IMR-90 (cell line): ENCODE results near the gene SYCE3. TPM values are rescaled to one million over a fixed set of nuclear protein-coding genes. Genes with fewer than 3 reads are reported as not detected.

Source experiments
- ATAC-seq: fragments of 200-7000 bp; cut with Tn5 transposase; 2 replicates; pipeline ENCODE4 v1.9.1; 2020; ENCODE audit warnings: low read depth, mild to moderate bottlenecking, moderate library complexity
- BruUV-seq: library from RNA; stranded (reverse); fragments of 400-500 nt; replicated peaks from 2 replicates; lab custom pipeline; 2021; lab: Mats Ljungman, UMichigan
- CTCF ChIA-PET: fragments of 300-600 bp; formaldehyde crosslinking; extraction: SDS; loops from one replicate; lab custom pipeline; 2021; ENCODE audit warnings: antibody characterized with exemption; lab: Yijun Ruan, JAX
- POLR2A ChIA-PET: fragments of 300-600 bp; sonication (Branson Sonifier 250); formaldehyde crosslinking; loops from one replicate; lab custom pipeline; 2022; ENCODE audit warnings: antibody characterized with exemption; ENCODE audit not compliant: unreplicated experiment; lab: Charles Lee
- DNase-seq: peaks from one replicate; pipeline ENCODE4 v3.0.0; 2013
- H2AFZ ChIP-seq: replicated peaks from 2 replicates; pipeline ENCODE3; 2013; ENCODE audit warnings: low read length, mild to moderate bottlenecking; ENCODE audit not compliant: poor library complexity
- H2AK5ac ChIP-seq: 2 replicates; pipeline ENCODE4 v1.6.1; 2013; ENCODE audit warnings: low read depth, low read length, inconsistent platforms
- H2AK9ac ChIP-seq: replicated peaks from 2 replicates; pipeline ENCODE3; 2013; ENCODE audit warnings: mild to moderate bottlenecking, low read depth, low read length, moderate library complexity; ENCODE audit not compliant: poor library complexity
- H2BK120ac ChIP-seq: 2 replicates; pipeline ENCODE4 v1.6.1; 2013; ENCODE audit warnings: low read depth, low read length, inconsistent platforms
- H2BK15ac ChIP-seq: 3 replicates; pipeline ENCODE4 v1.6.1; 2013; ENCODE audit warnings: low read depth, low read length, inconsistent platforms
- H2BK20ac ChIP-seq: 2 replicates; pipeline ENCODE4 v1.6.1; 2013; ENCODE audit warnings: low read depth, mild to moderate bottlenecking, inconsistent platforms, low read length, moderate library complexity
- H2BK5ac ChIP-seq: 2 replicates; pipeline ENCODE4 v1.6.1; 2013; ENCODE audit warnings: mild to moderate bottlenecking, low read depth, low read length, inconsistent platforms; ENCODE audit not compliant: poor library complexity, severe bottlenecking
- H3K14ac ChIP-seq: replicated peaks from 2 replicates; pipeline ENCODE4 v1.6.1; 2013; ENCODE audit warnings: low read depth, low read length, inconsistent platforms
- H3K18ac ChIP-seq: 2 replicates; pipeline ENCODE4 v1.6.1; 2013; ENCODE audit warnings: low read depth, low read length, control low read depth
- H3K23ac ChIP-seq: 2 replicates; pipeline ENCODE4 v1.6.1; 2013; ENCODE audit warnings: low read depth, low read length, inconsistent platforms
- H3K27ac ChIP-seq: 2 replicates; pipeline ENCODE4 v1.5.1; 2013; ENCODE audit warnings: mild to moderate bottlenecking, control low read depth, low read length; ENCODE audit not compliant: insufficient read depth
- H3K27me3 ChIP-seq: 2 replicates; pipeline ENCODE4 v1.6.1; 2013; ENCODE audit warnings: low read length; ENCODE audit not compliant: control insufficient read depth, insufficient read depth
- H3K36me3 ChIP-seq: 2 replicates; pipeline ENCODE4 v1.6.1; 2013; ENCODE audit warnings: low read length, mixed read lengths; ENCODE audit not compliant: control insufficient read depth, insufficient read depth
- H3K4ac ChIP-seq: 2 replicates; pipeline ENCODE4 v1.6.1; 2013; ENCODE audit warnings: low read depth, low read length, inconsistent platforms
- H3K4me1 ChIP-seq: 2 replicates; pipeline ENCODE4 v1.6.1; 2013; ENCODE audit warnings: low read length, mixed read lengths; ENCODE audit not compliant: control insufficient read depth, insufficient read depth
- H3K4me2 ChIP-seq: 2 replicates; pipeline ENCODE4 v1.6.1; 2013; ENCODE audit warnings: low read depth, mild to moderate bottlenecking, control low read depth, low read length, moderate library complexity
- H3K4me3 ChIP-seq: 2 replicates; pipeline ENCODE4 v1.5.1; 2013; ENCODE audit warnings: low read depth, mild to moderate bottlenecking, control low read depth, low read length, moderate library complexity; ENCODE audit not compliant: insufficient read depth
- H3K56ac ChIP-seq: 2 replicates; pipeline ENCODE4 v1.6.1; 2013; ENCODE audit warnings: low read length, inconsistent platforms; ENCODE audit not compliant: insufficient read depth; ENCODE audit errors: extremely low read depth
- H3K79me1 ChIP-seq, 2 experiments: 2 replicates each; pipeline ENCODE4 v1.6.1; 2013; ENCODE audit warnings: low read length in 2 of 2, inconsistent platforms in 1 of 2, low read depth in 1 of 2
- H3K9ac ChIP-seq: 2 replicates; pipeline ENCODE4 v1.6.1; 2013; ENCODE audit warnings: low read depth, low read length, control low read depth
- H3K9me1 ChIP-seq: 2 replicates; pipeline ENCODE4 v1.6.1; 2013; ENCODE audit warnings: low read length, inconsistent platforms; ENCODE audit not compliant: insufficient read depth
- H3K9me3 ChIP-seq: 2 replicates; pipeline ENCODE4 v1.6.1; 2013; ENCODE audit warnings: low read length; ENCODE audit not compliant: control insufficient read depth, insufficient read depth
- H4K20me1 ChIP-seq: 2 replicates; pipeline ENCODE4 v1.6.1; 2013; ENCODE audit warnings: low read length, inconsistent platforms; ENCODE audit not compliant: insufficient read depth
- H4K5ac ChIP-seq: 2 replicates; pipeline ENCODE4 v1.6.1; 2013; ENCODE audit warnings: mild to moderate bottlenecking, low read depth, low read length, control low read depth
- H4K8ac ChIP-seq, 2 experiments: 2 replicates each; pipeline ENCODE4 v1.6.1; 2013; ENCODE audit warnings: low read depth in 2 of 2, low read length in 2 of 2, control low read depth in 1 of 2, inconsistent platforms in 1 of 2
- H4K91ac ChIP-seq: 2 replicates; pipeline ENCODE4 v1.6.1; 2013; ENCODE audit warnings: low read depth, low read length, inconsistent platforms; ENCODE audit not compliant: insufficient read depth
- BHLHE40 ChIP-seq: fragments of 150-350 bp; IDR thresholded peaks from 2 replicates; pipeline ENCODE4 v1.6.1; 2016; ENCODE audit warnings: mild to moderate bottlenecking, low read depth, low read length
- CEBPB ChIP-seq: IDR thresholded peaks from 2 replicates; pipeline ENCODE4 v1.6.1; 2012; ENCODE audit warnings: low read depth, low read length, improper control_type of control experiment
- CHD1 ChIP-seq: IDR thresholded peaks from 2 replicates; pipeline ENCODE4 v1.6.1; 2012; ENCODE audit warnings: low read depth, low read length, improper control_type of control experiment
- FOS ChIP-seq: fragments of 150-350 bp; IDR thresholded peaks from 2 replicates; pipeline ENCODE4 v1.6.1; 2016; ENCODE audit warnings: low read depth, low read length
- MAFK ChIP-seq: IDR thresholded peaks from 2 replicates; pipeline ENCODE4 v1.6.1; 2012; ENCODE audit warnings: low read depth, low read length, improper control_type of control experiment
- MXI1 ChIP-seq: IDR thresholded peaks from 2 replicates; pipeline ENCODE4 v1.6.1; 2012; ENCODE audit warnings: low read depth, mild to moderate bottlenecking, low read length, moderate library complexity, borderline replicate concordance
- NFE2L2 ChIP-seq: fragments of 150-350 bp; IDR thresholded peaks from 2 replicates; pipeline ENCODE4 v1.6.1; 2016; ENCODE audit warnings: low read depth, mild to moderate bottlenecking, low read length
- POLR2A ChIP-seq: IDR thresholded peaks from 2 replicates; pipeline ENCODE4 v1.6.1; 2012; ENCODE audit warnings: mild to moderate bottlenecking, low read depth, low read length
- RAD21 ChIP-seq: IDR thresholded peaks from 2 replicates; pipeline ENCODE4 v1.6.1; 2012; ENCODE audit warnings: low read length, improper control_type of control experiment
- RCOR1 ChIP-seq: IDR thresholded peaks from 2 replicates; pipeline ENCODE4 v1.6.1; 2012; ENCODE audit warnings: mild to moderate bottlenecking, low read length, improper control_type of control experiment; ENCODE audit not compliant: insufficient replicate concordance
- RFX5 ChIP-seq: IDR thresholded peaks from 2 replicates; pipeline ENCODE4 v1.8.0; 2012; ENCODE audit warnings: low read depth, mild to moderate bottlenecking, low read length, moderate library complexity
- SMC3 ChIP-seq: fragments of 150-350 bp; IDR thresholded peaks from 2 replicates; pipeline ENCODE4 v1.6.1; 2016; ENCODE audit warnings: low read depth, mild to moderate bottlenecking, antibody characterized with exemption, low read length, moderate library complexity
- WGBS, 2 experiments: methylation state at CpG; one replicate each; pipeline versions ENCODE4 v1.1.5 to v1.1.7; 2013; ENCODE audit warnings: missing lambda C conversion rate in 2 of 2; ENCODE audit not compliant: insufficient read length in 1 of 2; ENCODE audit errors: extremely low coverage in 2 of 2; 5-methylcytosine and 5-hydroxymethylcytosine counted together
- dilution Hi-C: fragments of 300-500 bp; cut with HindIII; formaldehyde crosslinking; loops from one replicate; pipeline ENCODE4 v1.14.3; 2018; ENCODE audit warnings: low sequenced_read_pairs; ENCODE audit not compliant: unreplicated experiment
- in situ Hi-C: fragments of 300-500 bp; cut with MboI; formaldehyde crosslinking; loops from 3 replicates; pipeline ENCODE4 v1.14.3; 2019; ENCODE audit warnings: low sequenced_read_pairs, inconsistent platforms, mixed read lengths
- intact Hi-C: fragments of 100-400 bp; cut with micrococcal nuclease; formaldehyde crosslinking; loops from 2 replicates; pipeline ENCODE4 v1.10.0; 2022
- polyA plus RNA-seq, 3 experiments: library from polyadenylated mRNA; depleted of rRNA; stranded (reverse); fragments of >200 nt; gene quantifications; 2 replicates each; pipeline ENCODE4 v1.2.3, GENCODE V29; 2012; ENCODE audit warnings: low replicate concordance in 1 of 3
- total RNA-seq: library from RNA; depleted of rRNA; stranded (reverse); fragments of >200 nt; gene quantifications from 2 replicates; pipeline ENCODE4 v1.2.3, GENCODE V29; 2012
- TF ChIP-seq, protein P1 (sequence below): conservative IDR thresholded peaks from 2 replicates; pipeline ENCODE4 v1.5.1; 2012; ENCODE audit warnings: mild to moderate bottlenecking, low read depth, low read length, improper control_type of control experiment
- TF ChIP-seq, protein P2 (sequence below): fragments of 150-350 bp; IDR thresholded peaks from 2 replicates; pipeline ENCODE4 v1.6.1; 2016; ENCODE audit warnings: low read depth, mild to moderate bottlenecking, low read length, moderate library complexity, borderline replicate concordance
- TF ChIP-seq, protein P3 (sequence below): fragments of 150-350 bp; IDR thresholded peaks from 2 replicates; pipeline ENCODE4 v1.6.1; 2017; ENCODE audit warnings: mild to moderate bottlenecking, antibody characterized with exemption, low read length, low read depth

Gene SYCE3
- total and polyA plus RNA-seq, 2 of the 4 experiments (the other 2 are of a cell fraction): not detected

DNA sequence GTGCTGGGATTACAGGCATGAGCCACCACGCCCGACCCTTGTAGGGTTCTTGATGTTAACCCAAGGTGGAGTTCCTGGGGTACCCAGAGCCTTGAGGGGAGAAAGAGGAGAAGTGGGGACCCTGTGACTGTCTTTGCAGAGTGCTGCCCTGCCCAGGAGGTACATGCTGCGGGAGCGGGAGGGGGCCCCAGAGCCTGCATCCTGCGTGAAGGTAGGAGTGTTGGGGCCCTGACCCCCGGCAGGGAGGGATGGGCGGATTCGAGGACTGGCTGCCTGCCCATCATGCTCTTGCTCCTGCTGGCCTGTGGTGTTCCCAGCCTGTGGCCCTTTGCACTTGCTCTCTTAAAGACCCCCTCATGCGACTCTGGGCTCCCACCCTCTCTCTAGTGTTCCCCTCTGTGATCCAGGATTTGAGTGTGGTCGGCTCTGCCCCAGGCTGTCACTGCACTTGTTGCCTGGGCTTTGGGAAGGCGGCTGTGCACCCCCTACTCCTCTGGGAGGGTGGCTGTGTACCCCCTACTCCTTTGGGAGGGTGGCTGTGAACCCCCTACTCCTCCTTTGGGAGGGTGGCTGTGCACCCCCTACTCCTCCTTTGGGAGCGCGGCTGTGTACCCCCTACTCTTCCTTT lies 41.8 kb downstream of the SYCE3 start:
- Histone ChIP-seq H3K56ac (no peak overlapping the region), H3K14ac (no peak overlapping the region), H4K8ac (no peak overlapping the region), H3K9me3 (no peaks in the 10 kb centered on the region), H3K27ac (no peak overlapping the region), H2AFZ (no peak overlapping the region), H3K27me3 (no peaks in the 10 kb centered on the region), H3K4ac (no peak overlapping the region), H3K23ac (no peak overlapping the region), H3K4me2 (no peak overlapping the region), H4K91ac (no peak overlapping the region), H3K9me1 (peaks cover 2% of the 10 kb centered on the region; the same call in 1 of the 2 replicates), H3K79me1 (peaks cover 15 to 46% of the 10 kb centered on the region in 2 experiments), H2BK120ac (no peak overlapping the region), H4K5ac (no peak overlapping the region), H3K18ac (no peak overlapping the region), H4K20me1 (peaks cover 19% of the 10 kb centered on the region), H2AK9ac (no peak overlapping the region), H2BK20ac (no peak overlapping the region), H3K36me3 (peaks cover 48% of the 10 kb centered on the region), H2BK5ac (no peak overlapping the region), H2BK15ac (no peak overlapping the region), H3K4me1 (peaks cover 5% of the 10 kb centered on the region), H3K4me3 (no peak overlapping the region), H3K9ac (no peak overlapping the region), H2AK5ac (no peak overlapping the region)
- in situ Hi-C loops (no loop called here), dilution Hi-C loops (no loop called here), intact Hi-C loops (no loop called here)
- DNase-seq (no peak), ATAC-seq (no peak)
- POLR2A ChIA-PET: no interaction called here
- TF ChIP-seq, protein P1, sequence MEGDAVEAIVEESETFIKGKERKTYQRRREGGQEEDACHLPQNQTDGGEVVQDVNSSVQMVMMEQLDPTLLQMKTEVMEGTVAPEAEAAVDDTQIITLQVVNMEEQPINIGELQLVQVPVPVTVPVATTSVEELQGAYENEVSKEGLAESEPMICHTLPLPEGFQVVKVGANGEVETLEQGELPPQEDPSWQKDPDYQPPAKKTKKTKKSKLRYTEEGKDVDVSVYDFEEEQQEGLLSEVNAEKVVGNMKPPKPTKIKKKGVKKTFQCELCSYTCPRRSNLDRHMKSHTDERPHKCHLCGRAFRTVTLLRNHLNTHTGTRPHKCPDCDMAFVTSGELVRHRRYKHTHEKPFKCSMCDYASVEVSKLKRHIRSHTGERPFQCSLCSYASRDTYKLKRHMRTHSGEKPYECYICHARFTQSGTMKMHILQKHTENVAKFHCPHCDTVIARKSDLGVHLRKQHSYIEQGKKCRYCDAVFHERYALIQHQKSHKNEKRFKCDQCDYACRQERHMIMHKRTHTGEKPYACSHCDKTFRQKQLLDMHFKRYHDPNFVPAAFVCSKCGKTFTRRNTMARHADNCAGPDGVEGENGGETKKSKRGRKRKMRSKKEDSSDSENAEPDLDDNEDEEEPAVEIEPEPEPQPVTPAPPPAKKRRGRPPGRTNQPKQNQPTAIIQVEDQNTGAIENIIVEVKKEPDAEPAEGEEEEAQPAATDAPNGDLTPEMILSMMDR: no peak
- TF ChIP-seq POLR2A (no peak), NFE2L2 (no peak), CHD1 (no peak), MXI1 (no peak), RFX5 (no peak), RAD21 (no peak), SMC3 (no peak), RCOR1 (no peak), MAFK (no peak), BHLHE40 (no peak), FOS (no peak), CEBPB (no peak)
- TF ChIP-seq, protein P2, sequence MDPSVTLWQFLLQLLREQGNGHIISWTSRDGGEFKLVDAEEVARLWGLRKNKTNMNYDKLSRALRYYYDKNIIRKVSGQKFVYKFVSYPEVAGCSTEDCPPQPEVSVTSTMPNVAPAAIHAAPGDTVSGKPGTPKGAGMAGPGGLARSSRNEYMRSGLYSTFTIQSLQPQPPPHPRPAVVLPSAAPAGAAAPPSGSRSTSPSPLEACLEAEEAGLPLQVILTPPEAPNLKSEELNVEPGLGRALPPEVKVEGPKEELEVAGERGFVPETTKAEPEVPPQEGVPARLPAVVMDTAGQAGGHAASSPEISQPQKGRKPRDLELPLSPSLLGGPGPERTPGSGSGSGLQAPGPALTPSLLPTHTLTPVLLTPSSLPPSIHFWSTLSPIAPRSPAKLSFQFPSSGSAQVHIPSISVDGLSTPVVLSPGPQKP: no peak
- TF ChIP-seq, protein P3, sequence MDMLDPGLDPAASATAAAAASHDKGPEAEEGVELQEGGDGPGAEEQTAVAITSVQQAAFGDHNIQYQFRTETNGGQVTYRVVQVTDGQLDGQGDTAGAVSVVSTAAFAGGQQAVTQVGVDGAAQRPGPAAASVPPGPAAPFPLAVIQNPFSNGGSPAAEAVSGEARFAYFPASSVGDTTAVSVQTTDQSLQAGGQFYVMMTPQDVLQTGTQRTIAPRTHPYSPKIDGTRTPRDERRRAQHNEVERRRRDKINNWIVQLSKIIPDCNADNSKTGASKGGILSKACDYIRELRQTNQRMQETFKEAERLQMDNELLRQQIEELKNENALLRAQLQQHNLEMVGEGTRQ: no peak
- CTCF ChIA-PET: interaction anchor here (0.5 kb wide), 1 partner anchor 63 kb away, joined by 4 read pairs; no protein-coding TSS in a partner anchor
- WGBS, 2 experiments: 90% methylated on average over 4 of the region's 13 CpGs; no CpG with 5 or more reads in 1 of the 2 experiments
- BruUV-seq: no TSS peak
